HCT116 (cell line): Measurements from ENCODE around the gene RALGPS2. TPM values are rescaled to one million over a fixed set of nuclear protein-coding genes. Genes with fewer than 3 reads are reported as not detected.

Experiments used
- ATAC-seq: fragments of 200-7000 bp; cut with Tn5 transposase; 2 replicates; pipeline ENCODE4 v1.9.1; 2020; ENCODE audit warnings: mild to moderate bottlenecking, moderate library complexity
- BruUV-seq: library from RNA; stranded (reverse); fragments of 400-500 nt; replicated peaks from 2 replicates; lab custom pipeline; 2021; lab: Mats Ljungman, UMichigan
- CTCF ChIA-PET: fragments of 300-600 bp; sonication (Branson Sonifier 250); formaldehyde crosslinking; loops from one replicate; lab custom pipeline; 2021; ENCODE audit warnings: antibody characterized with exemption; lab: Charles Lee
- POLR2A ChIA-PET: fragments of 300-600, 350-600 bp; sonication (Branson Sonifier 250); formaldehyde crosslinking; loops from one replicate; lab custom pipeline; 2021; ENCODE audit warnings: antibody characterized with exemption; lab: Charles Lee
- RAD21 ChIA-PET, 2 experiments: fragments of 300-600 bp; sonication (Branson Sonifier 250); formaldehyde crosslinking; loops; one replicate each; lab custom pipeline; 2023; ENCODE audit warnings: low total read pairs in 2 of 2; ENCODE audit not compliant: uncharacterized antibody in 2 of 2, unreplicated experiment in 2 of 2, low non-redundant PET in 1 of 2; lab: Charles Lee
- DNase-seq: peaks from one replicate; pipeline ENCODE4 v3.0.0-alpha.2; 2010; ENCODE audit warnings: low read depth, low spot score
- H2AFZ ChIP-seq: fragments of 200-600 bp; shearing (Covaris generic), sonication (generic); 2 replicates; pipeline ENCODE4 v1.6.1; 2017; ENCODE audit warnings: low read depth, mixed run types, mixed read lengths, antibody characterized with exemption, low read length; ENCODE audit not compliant: poor library complexity, severe bottlenecking
- H3K27ac ChIP-seq: 2 replicates; pipeline ENCODE4 v1.5.1; 2012; ENCODE audit warnings: low read depth, low read length
- H3K27me3 ChIP-seq: fragments of 200-600 bp; sonication (generic); 2 replicates; pipeline ENCODE4 v1.6.1; 2016; ENCODE audit warnings: mixed run types, low read length, mixed read lengths; ENCODE audit not compliant: insufficient read depth
- H3K36me3 ChIP-seq, 2 experiments: fragments of 200-500 bp in 1 of 2; fragments of 200-600 bp in 1 of 2; sonication (Bioruptor generic) in 1 of 2; sonication (generic) in 1 of 2; 2 replicates each; pipeline versions ENCODE4 v1.5.1 to v1.6.1; 2014 to 2016; ENCODE audit warnings: low read length in 2 of 2, inconsistent platforms in 1 of 2, mixed read lengths in 1 of 2, mixed run types in 1 of 2; ENCODE audit not compliant: insufficient read depth in 2 of 2, control insufficient read depth in 1 of 2
- H3K4me1 ChIP-seq, 2 experiments: fragments of 200-600 bp in 1 of 2; sonication (generic) in 1 of 2; 2 replicates each; pipeline versions ENCODE4 v1.5.1 to v1.6.1; 2012 to 2017; ENCODE audit warnings: low read length in 2 of 2, inconsistent platforms in 1 of 2, mild to moderate bottlenecking in 1 of 2, mixed read lengths in 1 of 2, mixed run types in 1 of 2, moderate library complexity in 1 of 2; ENCODE audit not compliant: insufficient read depth in 2 of 2, control insufficient read depth in 1 of 2
- H3K4me2 ChIP-seq: fragments of 200-600 bp; sonication (generic); 2 replicates; pipeline ENCODE4 v1.6.1; 2017; ENCODE audit warnings: mixed run types, low read length, mixed read lengths
- H3K4me3 ChIP-seq, 2 experiments: fragments of 200-600 bp in 1 of 2; sonication (generic) in 1 of 2; replicated peaks in 1 of 2; 2 replicates each; pipeline ENCODE4 v1.5.1; 2011 to 2016; ENCODE audit warnings: low read length in 2 of 2, control low read depth in 1 of 2, low read depth in 1 of 2, mild to moderate bottlenecking in 1 of 2, mixed read lengths in 1 of 2, mixed run types in 1 of 2
- H3K79me2 ChIP-seq: fragments of 200-600 bp; sonication (generic); 2 replicates; pipeline ENCODE4 v1.6.1; 2017; ENCODE audit warnings: mild to moderate bottlenecking, mixed run types, low read length, moderate library complexity, mixed read lengths; ENCODE audit not compliant: insufficient read depth
- H3K9ac ChIP-seq: fragments of 200-600 bp; sonication (generic); 2 replicates; pipeline ENCODE4 v1.6.1; 2016; ENCODE audit warnings: low read length, mixed read lengths
- H3K9me2 ChIP-seq: fragments of 200-600 bp; sonication (generic), shearing (Covaris generic); 2 replicates; pipeline ENCODE4 v1.6.1; 2017; ENCODE audit warnings: mixed run types, mild to moderate bottlenecking, moderate library complexity; ENCODE audit not compliant: insufficient read depth
- H3K9me3 ChIP-seq, 2 experiments: fragments of 200-500 bp in 1 of 2; fragments of 200-600 bp in 1 of 2; sonication (Bioruptor generic) in 1 of 2; sonication (generic) in 1 of 2; 2 replicates each; pipeline ENCODE4 v1.6.1; 2014 to 2017; ENCODE audit warnings: low read length in 2 of 2, mixed read lengths in 2 of 2, inconsistent platforms in 1 of 2, low read depth in 1 of 2, mild to moderate bottlenecking in 1 of 2, mixed run types in 1 of 2, moderate library complexity in 1 of 2; ENCODE audit not compliant: control insufficient read depth in 1 of 2, insufficient read depth in 1 of 2
- H4K20me1 ChIP-seq: fragments of 200-600 bp; sonication (generic), shearing (Covaris generic); 2 replicates; pipeline ENCODE4 v1.6.1; 2017; ENCODE audit warnings: mixed run types, mild to moderate bottlenecking, moderate library complexity; ENCODE audit not compliant: insufficient read depth
- CEBPB ChIP-seq: IDR thresholded peaks from 2 replicates; pipeline ENCODE4 v1.6.1; 2012; ENCODE audit warnings: low read depth
- ELF1 ChIP-seq: IDR thresholded peaks from 2 replicates; pipeline ENCODE4 v1.6.1; 2012; ENCODE audit warnings: low read depth, borderline replicate concordance
- EZH2phosphoT487 ChIP-seq: fragments of 200-600 bp; IDR thresholded peaks from 2 replicates; pipeline ENCODE4 v1.6.1; 2018; ENCODE audit warnings: antibody characterized with exemption, borderline replicate concordance
- MAX ChIP-seq: IDR thresholded peaks from 2 replicates; pipeline ENCODE4 v1.6.1; 2012
- RAD21 ChIP-seq: IDR thresholded peaks from 2 replicates; pipeline ENCODE4 v1.6.1; 2012; ENCODE audit warnings: low read depth, mild to moderate bottlenecking
- SP1 ChIP-seq: IDR thresholded peaks from 2 replicates; pipeline ENCODE4 v1.6.1; 2012; ENCODE audit warnings: low read depth
- SRF ChIP-seq: IDR thresholded peaks from 2 replicates; pipeline ENCODE4 v1.6.1; 2012; ENCODE audit warnings: low read depth
- intact Hi-C: fragments of 100-400 bp; cut with micrococcal nuclease; formaldehyde crosslinking; loops from 2 replicates; pipeline ENCODE4 v1.10.0; 2022
- total RNA-seq: library from RNA; stranded (reverse); gene quantifications from one replicate; pipeline ENCODE4 v1.2.1, GENCODE V29; 2021; ENCODE audit not compliant: unreplicated experiment
- TF ChIP-seq, protein P1 (sequence below): IDR thresholded peaks from 2 replicates; pipeline ENCODE4 v1.6.1; 2012

The RALGPS2 gene
- total RNA-seq, 1 experiment from 2014 or later: 25.6 TPM

GRCh38 chr1:178792394-178792793, 67.3 kb downstream of the RALGPS2 start:
- RAD21 ChIA-PET: no interaction called here
- TF ChIP-seq SP1: no peak
- no peak for TF ChIP-seq RAD21
- no peak for TF ChIP-seq SRF
- TF ChIP-seq ELF1: no peak
- no peaks in the 10 kb centered on the region for H3K4me1 ChIP-seq
- no peaks in the 10 kb centered on the region for H3K27me3 ChIP-seq
- no peak for ATAC-seq
- POLR2A ChIA-PET: no interaction called here
- DNase-seq: no peak
- no peaks in the 10 kb centered on the region for H3K9me3 ChIP-seq
- no peaks in the 10 kb centered on the region for H4K20me1 ChIP-seq
- BruUV-seq: no TSS peak
- H3K9me2 ChIP-seq: no peaks in the 10 kb centered on the region
- CTCF ChIA-PET: no interaction called here
- no peak overlapping the region for H3K4me3 ChIP-seq
- H3K79me2 ChIP-seq: no peaks in the 10 kb centered on the region
- no peak overlapping the region for H3K27ac ChIP-seq
- no peak overlapping the region for H3K4me2 ChIP-seq
- intact Hi-C loops: no loop called here
- H3K36me3 ChIP-seq: no peaks in the 10 kb centered on the region
- no peak overlapping the region for H3K9ac ChIP-seq
- H2AFZ ChIP-seq: no peak overlapping the region

GRCh38 chr1:178796013-178796412, 71.0 kb downstream of the RALGPS2 start:
- Histone ChIP-seq H3K9me3 (no peaks in the 10 kb centered on the region), H3K4me2 (no peak overlapping the region)
- TF ChIP-seq CEBPB (no peak), SRF (no peak), EZH2phosphoT487 (no peak), MAX (no peak)
- TF ChIP-seq, protein P1, sequence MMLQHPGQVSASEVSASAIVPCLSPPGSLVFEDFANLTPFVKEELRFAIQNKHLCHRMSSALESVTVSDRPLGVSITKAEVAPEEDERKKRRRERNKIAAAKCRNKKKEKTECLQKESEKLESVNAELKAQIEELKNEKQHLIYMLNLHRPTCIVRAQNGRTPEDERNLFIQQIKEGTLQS: no peak
- TF ChIP-seq, all 23 proteins: peak for 0
- RAD21 ChIA-PET: no interaction called here
- H2AFZ ChIP-seq: no peak overlapping the region
- H3K4me3 ChIP-seq: no peak overlapping the region
- 0 out of 4 replicates have a peak, but pooled peaks cover 0 to 3% of the 10 kb centered on the region in 2 experiments for H3K36me3 ChIP-seq
- H4K20me1 ChIP-seq: no peaks in the 10 kb centered on the region
- H3K27ac ChIP-seq: no peak overlapping the region
- no peaks in the 10 kb centered on the region for H3K9me2 ChIP-seq
- H3K27me3 ChIP-seq: no peaks in the 10 kb centered on the region
- H3K9ac ChIP-seq: no peak overlapping the region
- no peaks in the 10 kb centered on the region for H3K79me2 ChIP-seq
- DNase-seq (no peak), ATAC-seq (no peak)
- no TSS peak for BruUV-seq
- CTCF ChIA-PET: no interaction called here
- POLR2A ChIA-PET: no interaction called here
- intact Hi-C loops: no loop called here
- no peaks in the 10 kb centered on the region for H3K4me1 ChIP-seq
